ENCODE measurements around the gene WDPCP. TPM values are rescaled to one million over a fixed set of nuclear protein-coding genes. Genes with fewer than 3 reads are reported as not detected.
"Not testable (repeated sequence)": the region's sequence is repeated elsewhere in the genome, so short reads cannot be mapped to it uniquely, and the experiment has no call there.

The WDPCP gene
- total and polyA plus RNA-seq, 2 of the 4 experiments (the other 2 are of a cell fraction): 2.2 to 10.2 TPM

DNA sequence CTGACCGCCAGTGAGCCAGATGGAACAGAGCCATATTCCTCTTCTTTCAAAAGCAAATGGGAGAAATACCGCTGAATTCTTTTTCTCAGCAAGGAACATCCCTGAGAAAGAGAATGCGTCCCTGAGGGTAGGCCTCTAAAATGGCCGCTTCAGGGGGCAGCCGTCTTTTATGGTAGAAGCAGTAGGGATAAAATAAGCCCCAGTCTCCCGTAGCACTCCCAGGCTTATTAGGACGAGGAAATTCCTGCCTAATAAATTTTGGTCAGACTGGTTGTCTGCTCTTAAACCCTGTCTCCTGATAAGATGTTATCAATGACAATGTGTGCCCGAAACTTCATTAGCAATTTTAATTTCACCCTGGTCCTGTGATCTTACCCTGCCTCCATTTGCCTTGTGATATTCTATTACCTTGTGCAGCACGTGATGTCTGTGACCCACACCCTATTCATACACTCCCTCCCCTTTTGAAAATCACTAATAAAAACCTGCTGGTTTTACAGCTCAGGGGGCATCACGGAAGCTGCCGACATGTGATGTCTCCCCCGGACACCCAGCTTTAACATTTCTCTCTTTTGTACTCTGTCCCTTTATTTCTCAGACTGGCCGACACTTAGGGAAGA is 14.4 kb downstream of the WDPCP start:
- H2BK15ac ChIP-seq (ENCODE audit: low read depth, low read length); H4K91ac ChIP-seq (ENCODE audit: insufficient read depth, low read depth, low read length); intact Hi-C loops (cut with micrococcal nuclease); H3K4ac ChIP-seq (ENCODE audit: low read depth, low read length); dilution Hi-C loops (cut with HindIII; ENCODE audit: low sequenced_read_pairs, unreplicated experiment); H3K36me3 ChIP-seq (ENCODE audit: control insufficient read depth, insufficient read depth, low read length); BruUV-seq (replicated peaks); H2BK20ac ChIP-seq (ENCODE audit: low read depth, low read length); H4K20me1 ChIP-seq (ENCODE audit: insufficient read depth, low read length); H3K9me1 ChIP-seq (ENCODE audit: insufficient read depth, low read length); H3K79me1 ChIP-seq (ENCODE audit: low read depth in 1 of 2, low read length in 2 of 2); H3K14ac ChIP-seq (replicated peaks; ENCODE audit: low read depth, low read length); H3K4me3 ChIP-seq (ENCODE audit: insufficient read depth, low read depth, low read length); DNase-seq; H3K4me1 ChIP-seq (ENCODE audit: control insufficient read depth, insufficient read depth, low read length); H3K18ac ChIP-seq (ENCODE audit: low read depth, low read length); H2BK120ac ChIP-seq (ENCODE audit: low read depth, low read length); H3K9me3 ChIP-seq (ENCODE audit: control insufficient read depth, insufficient read depth, low read length); H3K56ac ChIP-seq (ENCODE audit: extremely low read depth, insufficient read depth, low read length); H4K8ac ChIP-seq (ENCODE audit: low read depth in 2 of 2, low read length in 2 of 2); POLR2A ChIA-PET (ENCODE audit: unreplicated experiment); H2AFZ ChIP-seq (replicated peaks; ENCODE audit: low read length, poor library complexity); in situ Hi-C loops (cut with MboI; ENCODE audit: low sequenced_read_pairs); H3K9ac ChIP-seq (ENCODE audit: low read depth, low read length); CTCF ChIA-PET; ATAC-seq (ENCODE audit: low read depth); H2AK9ac ChIP-seq (replicated peaks; ENCODE audit: low read depth, low read length, poor library complexity); H3K23ac ChIP-seq (ENCODE audit: low read depth, low read length); H2BK5ac ChIP-seq (ENCODE audit: low read depth, low read length, poor library complexity, severe bottlenecking); H3K27me3 ChIP-seq (ENCODE audit: control insufficient read depth, insufficient read depth, low read length); H3K27ac ChIP-seq (ENCODE audit: insufficient read depth, low read length); H3K4me2 ChIP-seq (ENCODE audit: low read depth, low read length); H2AK5ac ChIP-seq (ENCODE audit: low read depth, low read length); H4K5ac ChIP-seq (ENCODE audit: low read depth, low read length): not testable (repeated sequence)
- 88% methylated on average over 5 of the region's 13 CpGs; no CpG with 5 or more reads in 1 of the 2 experiments for WGBS, 2 experiments (ENCODE audit: extremely low coverage in 2 of 2, insufficient read length in 1 of 2)

GRCh38 chr2:63573026-63573425 is 15.3 kb downstream of the WDPCP start:
- H2BK120ac ChIP-seq (ENCODE audit: low read depth, low read length); in situ Hi-C loops (cut with MboI; ENCODE audit: low sequenced_read_pairs); H3K4ac ChIP-seq (ENCODE audit: low read depth, low read length); intact Hi-C loops (cut with micrococcal nuclease); ATAC-seq (ENCODE audit: low read depth); H3K23ac ChIP-seq (ENCODE audit: low read depth, low read length); H3K14ac ChIP-seq (replicated peaks; ENCODE audit: low read depth, low read length); H3K4me1 ChIP-seq (ENCODE audit: control insufficient read depth, insufficient read depth, low read length); H3K18ac ChIP-seq (ENCODE audit: low read depth, low read length); H2BK20ac ChIP-seq (ENCODE audit: low read depth, low read length); H3K27ac ChIP-seq (ENCODE audit: insufficient read depth, low read length); H3K56ac ChIP-seq (ENCODE audit: extremely low read depth, insufficient read depth, low read length); H3K79me1 ChIP-seq (ENCODE audit: low read depth in 1 of 2, low read length in 2 of 2); H3K9me1 ChIP-seq (ENCODE audit: insufficient read depth, low read length); H2AK5ac ChIP-seq (ENCODE audit: low read depth, low read length); DNase-seq; H3K27me3 ChIP-seq (ENCODE audit: control insufficient read depth, insufficient read depth, low read length); H2BK5ac ChIP-seq (ENCODE audit: low read depth, low read length, poor library complexity, severe bottlenecking); H3K9ac ChIP-seq (ENCODE audit: low read depth, low read length); H2AK9ac ChIP-seq (replicated peaks; ENCODE audit: low read depth, low read length, poor library complexity); H3K4me3 ChIP-seq (ENCODE audit: insufficient read depth, low read depth, low read length); H4K8ac ChIP-seq (ENCODE audit: low read depth in 2 of 2, low read length in 2 of 2); POLR2A ChIA-PET (ENCODE audit: unreplicated experiment); H3K36me3 ChIP-seq (ENCODE audit: control insufficient read depth, insufficient read depth, low read length); H3K9me3 ChIP-seq (ENCODE audit: control insufficient read depth, insufficient read depth, low read length); H2BK15ac ChIP-seq (ENCODE audit: low read depth, low read length); H3K4me2 ChIP-seq (ENCODE audit: low read depth, low read length); BruUV-seq (replicated peaks); H2AFZ ChIP-seq (replicated peaks; ENCODE audit: low read length, poor library complexity); H4K5ac ChIP-seq (ENCODE audit: low read depth, low read length); dilution Hi-C loops (cut with HindIII; ENCODE audit: low sequenced_read_pairs, unreplicated experiment); H4K20me1 ChIP-seq (ENCODE audit: insufficient read depth, low read length); H4K91ac ChIP-seq (ENCODE audit: insufficient read depth, low read depth, low read length): not testable (repeated sequence)
- WGBS, 2 experiments (ENCODE audit: extremely low coverage in 2 of 2, insufficient read length in 1 of 2): no CpG with 5 or more reads among the region's 3 CpGs
- CTCF ChIA-PET: interaction anchor here (0.7 kb wide), 1 partner anchor 88 kb away, joined by 3 read pairs; no protein-coding TSS in a partner anchor

Measured in IMR-90 (cell line).